Neural cell (in vitro differentiated cells): ENCODE data around the gene PGF. TPM values are rescaled to one million over a fixed set of nuclear protein-coding genes. Genes with fewer than 3 reads are reported as not detected.

Experiments used
- H2AFZ ChIP-seq: fragments of 200-600, 300-800 bp; sonication (generic), shearing (Covaris generic); 2 replicates; pipeline ENCODE4 v1.6.0; 2014; ENCODE audit warnings: low read depth, mild to moderate bottlenecking, antibody characterized with exemption, low read length, moderate library complexity
- H3F3A ChIP-seq: fragments of 200-600 bp; shearing (Covaris generic); 2 replicates; pipeline ENCODE4 v1.6.1; 2016; ENCODE audit warnings: mild to moderate bottlenecking, moderate library complexity, mixed read lengths, antibody characterized with exemption, low read length; ENCODE audit not compliant: insufficient read depth, poor library complexity, severe bottlenecking
- H3K27ac ChIP-seq: fragments of 200-600, 300-800 bp; sonication (generic), shearing (Covaris generic); 2 replicates; pipeline ENCODE4 v1.5.1; 2014; ENCODE audit warnings: mild to moderate bottlenecking, low read length, moderate library complexity
- H3K27me3 ChIP-seq: fragments of 300-800, 200-600 bp; sonication (generic), shearing (Covaris generic); 2 replicates; pipeline ENCODE4 v1.6.0; 2014; ENCODE audit warnings: mild to moderate bottlenecking, low read depth, low read length, moderate library complexity; ENCODE audit not compliant: insufficient read depth
- H3K36me3 ChIP-seq: fragments of 300-800, 200-600 bp; sonication (generic), shearing (Covaris generic); 2 replicates; pipeline ENCODE4 v1.5.1; 2014; ENCODE audit warnings: mild to moderate bottlenecking, antibody characterized with exemption, low read length, moderate library complexity; ENCODE audit not compliant: insufficient read depth
- H3K4me2 ChIP-seq: fragments of 300-800, 200-600 bp; sonication (generic), shearing (Covaris generic); 2 replicates; pipeline ENCODE4 v1.6.0; 2014; ENCODE audit warnings: mild to moderate bottlenecking, low read length
- H3K4me3 ChIP-seq: fragments of 300-800, 200-600 bp; sonication (generic), shearing (Covaris generic); 2 replicates; pipeline ENCODE4 v1.5.1; 2014; ENCODE audit warnings: mild to moderate bottlenecking, low read length, moderate library complexity
- H3K79me2 ChIP-seq: fragments of 200-600 bp; shearing (Covaris generic); replicated peaks from 2 replicates; pipeline ENCODE4 v1.6.0; 2014; ENCODE audit warnings: mild to moderate bottlenecking, low read length, moderate library complexity; ENCODE audit not compliant: insufficient read depth
- H3K9ac ChIP-seq: fragments of 300-800, 200-600 bp; sonication (generic), shearing (Covaris generic); 2 replicates; pipeline ENCODE4 v1.6.1; 2016; ENCODE audit warnings: mild to moderate bottlenecking, low read length, mixed read lengths
- H3K9me2 ChIP-seq: fragments of 200-600 bp; shearing (Covaris generic); 2 replicates; pipeline ENCODE4 v1.6.1; 2016; ENCODE audit warnings: mild to moderate bottlenecking, low read length, mixed read lengths; ENCODE audit not compliant: insufficient read depth
- H3K9me3 ChIP-seq: fragments of 200-600, 300-800 bp; sonication (generic), shearing (Covaris generic); 2 replicates; pipeline ENCODE4 v1.6.1; 2016; ENCODE audit warnings: mild to moderate bottlenecking, mixed run types, low read length, moderate library complexity, mixed read lengths
- H4K20me1 ChIP-seq: fragments of 200-600 bp; shearing (Covaris generic); 2 replicates; pipeline ENCODE4 v1.6.1; 2016; ENCODE audit warnings: mild to moderate bottlenecking, mixed run types; ENCODE audit not compliant: insufficient read depth
- EP300 ChIP-seq: fragments of 450-650 bp; conservative IDR thresholded peaks from 2 replicates; pipeline ENCODE4 v1.6.1; 2014; ENCODE audit warnings: antibody characterized with exemption, mild to moderate bottlenecking, moderate library complexity; ENCODE audit not compliant: poor library complexity, severe bottlenecking
- EZH2 ChIP-seq: fragments of 200-600, 300-800 bp; shearing (Covaris generic), sonication (generic); IDR thresholded peaks from 2 replicates; pipeline ENCODE4 v1.6.1; 2014; ENCODE audit warnings: antibody characterized with exemption, low read length, borderline replicate concordance, mild to moderate bottlenecking; ENCODE audit not compliant: insufficient read depth, poor library complexity, severe bottlenecking
- MXI1 ChIP-seq: fragments of 450-650 bp; conservative IDR thresholded peaks from 2 replicates; pipeline ENCODE4 v1.6.1; 2014; ENCODE audit warnings: antibody characterized with exemption, mild to moderate bottlenecking; ENCODE audit not compliant: poor library complexity, severe bottlenecking
- POLR2AphosphoS5 ChIP-seq: IDR thresholded peaks from 2 replicates; pipeline ENCODE4 v1.6.1; 2012
- RAD21 ChIP-seq: fragments of 450-650 bp; conservative IDR thresholded peaks from 2 replicates; pipeline ENCODE4 v1.6.1; 2014; ENCODE audit warnings: antibody characterized with exemption, mild to moderate bottlenecking, moderate library complexity
- REST ChIP-seq: IDR thresholded peaks from 2 replicates; pipeline ENCODE4 v1.6.1; 2012; ENCODE audit warnings: borderline replicate concordance
- SMC3 ChIP-seq: fragments of 450-650 bp; conservative IDR thresholded peaks from 2 replicates; pipeline ENCODE4 v1.6.1; 2014; ENCODE audit warnings: antibody characterized with exemption, mild to moderate bottlenecking, moderate library complexity; ENCODE audit not compliant: poor library complexity
- TAF1 ChIP-seq: IDR thresholded peaks from 2 replicates; pipeline ENCODE4 v1.6.1; 2012; ENCODE audit warnings: low read depth
- polyA plus RNA-seq: library from polyadenylated mRNA; depleted of rRNA; stranded (reverse); fragments of >200 nt; gene quantifications from 2 replicates; pipeline ENCODE4 v1.2.3, GENCODE V29; 2014
- TF ChIP-seq, protein P1 (sequence below): fragments of 450-650 bp; IDR thresholded peaks from 2 replicates; pipeline ENCODE4 v1.5.1; 2014; ENCODE audit warnings: antibody characterized with exemption, mild to moderate bottlenecking, moderate library complexity; ENCODE audit not compliant: poor library complexity, severe bottlenecking

The PGF gene
- polyA plus RNA-seq, 1 donor from 2014 or later: not detected

- H3K4me2 ChIP-seq: no peak overlapping the region
- no peaks in the 10 kb centered on the region for H3K79me2 ChIP-seq
- no peaks in the 10 kb centered on the region for H3K9me3 ChIP-seq
- H3K4me3 ChIP-seq: no peak overlapping the region
- no peaks in the 10 kb centered on the region for H3K9me2 ChIP-seq
- no peak overlapping the region for H3K9ac ChIP-seq
- H2AFZ ChIP-seq: no peak overlapping the region
- no peak for TF ChIP-seq TAF1
- H3K27ac ChIP-seq: no peak overlapping the region
- H4K20me1 ChIP-seq: no peaks in the 10 kb centered on the region
- no peaks in the 10 kb centered on the region for H3F3A ChIP-seq
- no peaks in the 10 kb centered on the region for H3K36me3 ChIP-seq
- no peaks in the 10 kb centered on the region for H3K27me3 ChIP-seq
Measured at GRCh38 chr14:74911704-74912103, 43.7 kb downstream of the PGF start.

GRCh38 chr14:74911221-74911620 is 44.2 kb downstream of the PGF start:
- no peak overlapping the region for H3K9ac ChIP-seq
- no peak overlapping the region for H2AFZ ChIP-seq
- TF ChIP-seq MXI1: no peak
- H3K36me3 ChIP-seq: no peaks in the 10 kb centered on the region
- H3K9me2 ChIP-seq: no peaks in the 10 kb centered on the region
- H3K4me2 ChIP-seq: no peak overlapping the region
- H3K4me3 ChIP-seq: no peak overlapping the region
- no peak overlapping the region for H3K27ac ChIP-seq
- H3F3A ChIP-seq: no peaks in the 10 kb centered on the region
- H3K27me3 ChIP-seq: no peaks in the 10 kb centered on the region
- no peaks in the 10 kb centered on the region for H4K20me1 ChIP-seq
- H3K9me3 ChIP-seq: no peaks in the 10 kb centered on the region
- H3K79me2 ChIP-seq: no peaks in the 10 kb centered on the region

GRCh38 chr14:74910556-74910955 is 44.8 kb downstream of the PGF start:
- H3K4me2 ChIP-seq: no peak overlapping the region
- no peak overlapping the region for H2AFZ ChIP-seq
- no peaks in the 10 kb centered on the region for H3K36me3 ChIP-seq
- H3K27ac ChIP-seq: no peak overlapping the region
- TF ChIP-seq RAD21 (no peak), TAF1 (no peak), MXI1 (no peak), SMC3 (no peak), REST (no peak), EP300 (no peak), EZH2 (no peak), POLR2AphosphoS5 (no peak)
- TF ChIP-seq, protein P1, sequence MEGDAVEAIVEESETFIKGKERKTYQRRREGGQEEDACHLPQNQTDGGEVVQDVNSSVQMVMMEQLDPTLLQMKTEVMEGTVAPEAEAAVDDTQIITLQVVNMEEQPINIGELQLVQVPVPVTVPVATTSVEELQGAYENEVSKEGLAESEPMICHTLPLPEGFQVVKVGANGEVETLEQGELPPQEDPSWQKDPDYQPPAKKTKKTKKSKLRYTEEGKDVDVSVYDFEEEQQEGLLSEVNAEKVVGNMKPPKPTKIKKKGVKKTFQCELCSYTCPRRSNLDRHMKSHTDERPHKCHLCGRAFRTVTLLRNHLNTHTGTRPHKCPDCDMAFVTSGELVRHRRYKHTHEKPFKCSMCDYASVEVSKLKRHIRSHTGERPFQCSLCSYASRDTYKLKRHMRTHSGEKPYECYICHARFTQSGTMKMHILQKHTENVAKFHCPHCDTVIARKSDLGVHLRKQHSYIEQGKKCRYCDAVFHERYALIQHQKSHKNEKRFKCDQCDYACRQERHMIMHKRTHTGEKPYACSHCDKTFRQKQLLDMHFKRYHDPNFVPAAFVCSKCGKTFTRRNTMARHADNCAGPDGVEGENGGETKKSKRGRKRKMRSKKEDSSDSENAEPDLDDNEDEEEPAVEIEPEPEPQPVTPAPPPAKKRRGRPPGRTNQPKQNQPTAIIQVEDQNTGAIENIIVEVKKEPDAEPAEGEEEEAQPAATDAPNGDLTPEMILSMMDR: no peak
- no peaks in the 10 kb centered on the region for H3K27me3 ChIP-seq
- H3K4me3 ChIP-seq: no peak overlapping the region
- no peaks in the 10 kb centered on the region for H3K9me3 ChIP-seq
- no peaks in the 10 kb centered on the region for H3K79me2 ChIP-seq
- no peaks in the 10 kb centered on the region for H4K20me1 ChIP-seq
- no peak overlapping the region for H3K9ac ChIP-seq
- no peaks in the 10 kb centered on the region for H3K9me2 ChIP-seq
- H3F3A ChIP-seq: no peaks in the 10 kb centered on the region
